Fibroblast of lung (primary cell): ENCODE data around the gene EXOSC3.

Source experiments
- EZH2 ChIP-seq: IDR thresholded peaks from 2 replicates; pipeline ENCODE4 v1.5.1; 2012; ENCODE audit warnings: low read length, control low read depth, mild to moderate bottlenecking; ENCODE audit errors: missing control alignments
- TF ChIP-seq, protein P1 (sequence below), 2 donors: IDR thresholded peaks in 1 of 2; conservative IDR thresholded peaks in 1 of 2; 1 replicate in 1 of 2; 2 replicates in 1 of 2; pipeline ENCODE4 v1.5.1; 2011 to 2012; ENCODE audit warnings: low read length in 2 of 2, control low read depth in 1 of 2, inconsistent platforms in 1 of 2, low read depth in 1 of 2, mild to moderate bottlenecking in 1 of 2

DNA sequence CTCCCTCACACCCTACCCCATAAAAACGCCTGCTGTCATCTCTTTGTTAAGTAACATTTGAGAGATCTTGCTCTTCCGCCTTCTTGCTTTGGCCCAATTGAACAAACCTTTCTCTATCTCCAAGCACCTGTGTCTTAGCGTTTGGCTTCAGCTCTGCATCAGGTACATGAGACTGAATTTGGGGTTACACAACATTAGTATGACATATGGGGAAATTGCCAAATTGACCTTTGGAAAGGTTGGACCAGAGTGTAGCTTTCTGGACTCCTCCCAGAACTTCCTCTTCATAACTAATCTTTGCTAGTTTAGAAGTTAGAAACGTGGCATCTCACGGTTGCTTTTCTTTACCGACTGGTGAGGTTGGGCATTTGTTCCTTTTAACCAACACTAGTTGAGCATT lies 3.5 kb upstream of the EXOSC3 start:
- TF ChIP-seq, protein P1, sequence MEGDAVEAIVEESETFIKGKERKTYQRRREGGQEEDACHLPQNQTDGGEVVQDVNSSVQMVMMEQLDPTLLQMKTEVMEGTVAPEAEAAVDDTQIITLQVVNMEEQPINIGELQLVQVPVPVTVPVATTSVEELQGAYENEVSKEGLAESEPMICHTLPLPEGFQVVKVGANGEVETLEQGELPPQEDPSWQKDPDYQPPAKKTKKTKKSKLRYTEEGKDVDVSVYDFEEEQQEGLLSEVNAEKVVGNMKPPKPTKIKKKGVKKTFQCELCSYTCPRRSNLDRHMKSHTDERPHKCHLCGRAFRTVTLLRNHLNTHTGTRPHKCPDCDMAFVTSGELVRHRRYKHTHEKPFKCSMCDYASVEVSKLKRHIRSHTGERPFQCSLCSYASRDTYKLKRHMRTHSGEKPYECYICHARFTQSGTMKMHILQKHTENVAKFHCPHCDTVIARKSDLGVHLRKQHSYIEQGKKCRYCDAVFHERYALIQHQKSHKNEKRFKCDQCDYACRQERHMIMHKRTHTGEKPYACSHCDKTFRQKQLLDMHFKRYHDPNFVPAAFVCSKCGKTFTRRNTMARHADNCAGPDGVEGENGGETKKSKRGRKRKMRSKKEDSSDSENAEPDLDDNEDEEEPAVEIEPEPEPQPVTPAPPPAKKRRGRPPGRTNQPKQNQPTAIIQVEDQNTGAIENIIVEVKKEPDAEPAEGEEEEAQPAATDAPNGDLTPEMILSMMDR (conservative IDR thresholded peaks at IDR 0.05 in 1 of 2, IDR thresholded peaks at IDR 0.05 in 1 of 2; ENCODE audit: low read depth in 1 of 2, low read length in 2 of 2): no peak
- TF ChIP-seq EZH2: no peak
